Iris pigment epithelial cell (primary cell): ENCODE results near the gene PRPH2.

Experiments
- DNase-seq: peaks from one replicate; pipeline ENCODE4 v3.0.0-alpha.2; 2011; ENCODE audit warnings: low read depth

The PRPH2 gene, protein sequence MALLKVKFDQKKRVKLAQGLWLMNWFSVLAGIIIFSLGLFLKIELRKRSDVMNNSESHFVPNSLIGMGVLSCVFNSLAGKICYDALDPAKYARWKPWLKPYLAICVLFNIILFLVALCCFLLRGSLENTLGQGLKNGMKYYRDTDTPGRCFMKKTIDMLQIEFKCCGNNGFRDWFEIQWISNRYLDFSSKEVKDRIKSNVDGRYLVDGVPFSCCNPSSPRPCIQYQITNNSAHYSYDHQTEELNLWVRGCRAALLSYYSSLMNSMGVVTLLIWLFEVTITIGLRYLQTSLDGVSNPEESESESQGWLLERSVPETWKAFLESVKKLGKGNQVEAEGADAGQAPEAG

DNA sequence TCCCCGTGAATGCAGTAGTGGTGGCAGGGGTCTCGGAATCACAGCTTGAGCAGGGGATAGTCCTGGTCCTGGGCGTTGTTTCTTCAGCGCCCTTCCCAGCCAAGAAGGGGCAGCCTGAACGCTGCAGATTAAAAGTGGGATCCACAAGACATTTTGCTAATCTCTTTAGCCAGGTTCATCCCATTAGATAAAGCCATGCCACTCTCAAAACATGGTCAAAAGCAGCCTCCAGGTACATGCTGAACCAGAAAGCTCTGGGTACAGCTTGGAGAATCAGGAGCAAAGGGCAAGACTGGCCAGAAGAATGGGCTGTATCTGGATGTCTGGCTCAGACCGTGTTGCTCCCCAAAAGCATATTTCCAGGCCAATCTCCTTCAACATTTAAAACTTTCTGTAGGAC, at the start of gene PRPH2:
Gene PRPH2, minus strand, starts transcription at position 101 of the 400 bp plus-strand sequence. CDS start 263 bp downstream, outside the sequence.
- DNase-seq: no peak

DNA sequence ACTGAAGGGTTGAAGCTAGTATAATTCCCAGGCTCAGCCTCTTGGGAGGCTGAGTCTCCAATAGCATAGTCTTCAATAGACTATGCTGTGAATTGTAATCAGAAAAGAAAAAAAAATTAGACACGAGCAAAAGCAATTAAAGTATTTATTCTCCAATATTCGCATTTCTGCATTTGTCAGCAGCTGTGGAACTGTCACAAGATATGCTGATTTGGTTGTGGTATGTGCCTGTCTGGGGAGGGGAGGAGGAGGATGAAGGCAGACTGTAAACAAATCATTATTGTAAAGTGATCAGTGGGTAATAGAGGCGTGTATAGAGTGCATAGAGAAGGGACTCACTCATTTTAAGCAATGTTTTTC, 49.3 kb upstream of the PRPH2 start:
- no peak for DNase-seq

DNA sequence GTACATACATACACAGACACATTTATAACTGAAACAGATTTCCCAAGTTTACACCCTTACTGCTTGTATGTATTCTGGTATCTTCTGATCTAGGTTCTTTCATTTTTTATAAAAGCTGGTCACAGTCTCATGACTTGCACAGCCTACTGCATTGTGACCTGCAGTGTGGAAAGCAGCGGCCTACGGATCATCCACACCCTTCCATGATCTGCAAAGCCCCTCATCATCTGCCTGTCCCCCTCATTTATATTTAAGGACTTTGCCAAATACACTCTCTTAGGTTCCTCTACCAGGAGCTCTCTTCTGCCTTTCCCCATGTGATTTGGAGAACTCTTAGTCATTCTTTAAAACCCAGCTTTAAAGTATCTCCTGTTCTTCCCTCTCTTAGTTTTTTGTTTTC, 47.4 kb upstream of the PRPH2 start:
- DNase-seq: no peak

DNA sequence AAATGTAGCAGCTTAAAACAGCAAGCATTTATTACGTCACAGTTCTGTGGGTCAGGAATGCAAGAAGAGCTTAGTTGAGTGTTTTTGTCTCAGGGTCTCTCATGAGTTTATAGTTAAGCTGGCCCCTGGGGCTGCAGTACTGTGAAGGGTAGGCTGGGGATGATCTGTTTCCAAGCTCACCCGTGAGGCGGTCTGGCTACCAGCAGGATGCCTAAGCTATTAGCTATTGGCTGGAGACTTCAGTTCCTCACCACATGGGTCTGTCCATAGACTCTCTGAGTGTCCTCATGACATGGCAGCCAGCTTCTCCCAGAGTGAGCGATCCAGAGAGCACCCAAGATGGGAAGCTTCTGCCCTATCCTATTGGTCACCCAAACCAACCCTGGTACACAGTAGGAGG, 46.7 kb upstream of the PRPH2 start:
- DNase-seq: no peak

DNA sequence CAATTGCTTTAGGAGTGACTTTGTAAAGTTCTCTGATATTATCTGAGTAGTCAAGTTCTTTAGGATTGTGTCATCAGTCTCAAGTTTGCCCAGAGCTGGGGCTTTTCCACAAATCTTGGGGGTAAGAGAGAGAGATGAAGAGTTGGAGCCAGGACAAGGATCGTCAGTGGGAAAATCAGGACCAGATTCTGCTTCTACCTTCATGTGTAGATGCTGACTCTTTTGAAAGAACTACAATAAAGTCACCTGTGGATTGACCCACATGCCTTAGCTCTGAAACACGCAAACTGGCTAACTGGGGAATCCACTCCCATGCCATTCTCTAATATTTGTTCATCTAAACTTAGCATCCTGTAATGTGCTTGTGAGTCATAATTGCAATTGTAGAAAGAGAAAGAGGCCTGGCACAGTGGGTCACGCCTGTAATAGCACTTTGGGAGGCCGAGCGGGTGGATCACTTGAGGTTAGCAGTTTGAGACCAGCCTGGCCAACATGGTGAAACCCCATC, 43.8 kb upstream of the PRPH2 start:
- DNase-seq: peak; percentile 69

DNA sequence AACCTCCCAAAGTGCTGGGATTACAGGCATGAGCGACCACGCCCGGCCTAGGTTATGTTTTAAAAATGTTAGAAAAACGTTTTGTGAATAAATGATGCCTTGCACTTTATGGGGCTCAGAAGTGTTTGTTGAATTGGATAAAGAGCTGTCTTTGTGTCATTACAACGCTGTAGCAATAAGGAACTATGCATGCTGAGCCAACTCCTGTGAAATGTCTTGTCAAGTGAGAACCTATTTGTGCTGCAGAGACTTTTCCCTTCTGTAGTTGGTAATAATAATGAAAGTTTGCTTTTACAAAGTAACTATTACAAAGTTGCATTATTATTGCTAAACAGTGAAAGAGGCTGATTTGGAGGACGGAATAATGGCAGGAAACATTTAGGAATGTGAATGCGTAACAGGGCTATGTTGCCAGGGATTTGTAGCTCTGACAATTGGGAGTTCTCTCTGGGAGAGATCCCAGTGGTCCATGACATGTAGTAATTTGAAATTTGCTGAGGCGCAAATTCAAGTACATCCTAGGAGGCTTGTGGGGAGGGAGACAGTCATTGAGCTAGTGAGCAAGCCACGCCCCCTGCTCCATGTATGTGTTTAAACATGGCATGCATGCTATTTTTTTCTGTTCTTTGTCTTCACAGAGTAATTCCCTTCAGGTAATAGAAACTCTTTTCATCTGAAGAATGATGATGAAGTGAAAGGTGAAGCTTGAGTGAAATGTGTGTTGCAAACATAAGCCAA, 42.7 kb upstream of the PRPH2 start:
- DNase-seq: no peak

DNA sequence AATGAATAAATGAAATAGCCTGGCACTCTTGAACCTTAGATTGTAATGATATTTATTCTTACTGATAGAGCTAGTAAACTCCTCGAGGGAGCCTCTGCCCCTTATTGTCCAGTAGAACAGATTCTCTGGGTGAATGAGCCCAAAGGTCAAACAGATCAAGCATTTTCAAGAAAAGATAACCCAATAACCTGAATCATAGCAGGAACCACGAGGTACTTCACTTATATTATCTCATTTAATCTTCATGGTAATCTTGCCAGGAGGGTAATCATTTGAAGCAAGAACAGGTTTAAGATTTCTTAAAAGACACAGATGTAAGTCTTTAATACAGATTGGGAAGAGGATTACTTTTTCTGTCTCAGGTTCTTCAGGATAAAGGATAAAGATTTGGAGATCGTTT, 40.6 kb upstream of the PRPH2 start:
- no peak for DNase-seq

DNA sequence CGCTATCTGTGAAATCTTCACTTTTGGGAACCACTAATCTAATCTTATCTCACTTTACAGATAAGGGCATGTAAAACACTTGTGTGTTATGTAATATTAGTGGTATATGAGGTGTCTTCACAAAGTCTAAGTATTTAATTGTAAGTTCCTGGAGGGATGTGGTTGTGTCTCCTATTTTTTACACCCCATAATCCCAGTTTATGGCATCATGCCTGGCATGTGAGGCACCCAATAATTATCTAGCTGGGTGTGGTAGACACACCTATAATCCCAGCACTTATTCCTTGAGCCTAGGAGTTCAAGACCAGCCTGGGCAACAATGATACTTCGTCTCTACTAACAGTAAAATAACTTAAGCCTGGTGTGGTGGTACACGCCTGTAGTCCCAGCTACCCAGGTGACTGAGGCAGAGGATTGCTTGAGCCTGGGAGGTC, 40.0 kb upstream of the PRPH2 start:
- DNase-seq: no peak

DNA sequence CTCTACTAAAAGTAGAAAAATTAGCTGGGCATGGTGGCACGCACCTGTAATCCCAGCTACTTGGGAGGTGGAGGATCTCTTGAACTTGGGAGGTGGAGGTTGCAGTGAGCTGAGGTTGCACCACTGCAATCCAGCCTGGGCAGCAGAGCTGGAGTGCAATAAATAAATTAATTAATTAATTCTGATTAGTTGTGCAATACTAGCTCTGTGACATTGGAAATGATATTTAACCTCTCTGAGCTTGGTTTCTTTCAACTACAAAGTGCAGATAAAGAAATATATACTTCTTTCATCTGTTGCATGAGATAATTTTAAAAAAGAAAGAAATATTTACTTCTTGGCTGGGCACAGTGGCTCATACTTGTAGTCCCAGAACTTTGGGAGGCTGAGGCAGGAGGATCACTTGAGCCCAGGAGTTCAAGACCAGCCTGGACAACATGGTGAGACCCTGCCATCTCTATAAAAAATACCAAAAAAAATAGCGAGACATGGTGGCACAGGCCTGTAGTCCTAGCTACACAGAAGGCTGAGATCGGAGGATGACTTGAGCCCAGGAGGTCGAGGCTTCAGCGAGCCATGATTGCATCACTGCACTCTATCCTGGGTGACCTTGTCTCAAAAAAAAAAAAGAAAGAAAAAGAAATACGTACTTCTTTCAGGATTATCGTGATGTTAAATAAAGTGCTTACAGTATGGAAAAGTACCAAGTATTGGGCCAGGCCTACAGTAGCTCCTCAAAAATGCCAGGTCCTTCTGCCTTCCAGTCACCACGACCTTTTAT, 39.1 kb upstream of the PRPH2 start:
- DNase-seq: no peak

DNA sequence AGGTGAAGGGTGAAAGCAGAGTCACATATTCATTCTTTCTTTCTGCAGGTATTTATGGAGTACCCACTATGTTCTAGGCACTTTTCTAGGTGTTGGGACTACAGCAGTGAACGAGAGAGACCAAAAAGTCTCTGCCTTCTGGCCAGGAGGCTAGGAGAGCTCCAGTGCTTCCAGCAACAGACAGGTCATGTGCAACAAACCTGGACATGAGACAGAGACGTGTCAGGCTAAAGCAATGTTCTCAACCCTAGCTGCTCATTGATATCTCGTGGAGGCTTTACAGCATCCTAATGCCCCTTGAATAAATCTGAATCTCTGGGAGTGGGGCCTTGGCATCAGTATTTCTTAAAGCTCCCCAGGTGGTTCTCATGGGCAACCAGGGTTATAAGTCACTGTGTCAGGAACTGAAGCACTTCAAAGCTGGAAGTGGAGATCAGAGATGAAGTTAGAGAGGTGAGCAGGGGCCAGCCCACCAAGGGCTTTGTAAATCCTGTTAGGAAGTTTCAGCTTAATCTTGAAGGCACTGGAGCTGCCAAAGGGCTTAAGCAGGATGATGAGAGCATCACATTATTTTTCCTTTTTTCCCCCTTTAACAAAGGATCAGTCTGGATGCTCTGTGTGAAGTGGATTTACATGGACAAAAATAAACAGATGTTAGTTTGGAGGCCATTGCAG, 36.5 kb upstream of the PRPH2 start:
- no peak for DNase-seq

DNA sequence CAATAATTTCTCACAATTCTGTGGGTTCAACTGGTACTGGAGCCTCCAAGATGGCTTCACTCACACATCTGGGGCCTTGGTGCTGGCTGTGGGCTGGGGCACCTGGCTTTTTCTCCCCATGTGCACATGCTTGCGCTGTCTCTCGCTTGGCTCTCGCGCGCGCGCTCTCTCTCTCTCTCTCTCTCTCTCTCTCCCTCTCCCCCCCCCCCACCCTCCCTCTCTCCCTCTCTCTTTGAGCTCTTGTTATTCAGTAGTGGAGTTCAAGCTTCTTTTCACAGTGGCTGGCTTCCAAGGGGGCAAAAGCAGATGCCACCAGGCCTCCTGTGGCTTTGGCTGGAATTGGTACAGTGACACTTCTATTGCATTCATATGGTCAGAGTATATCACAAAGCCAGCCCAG, 34.3 kb upstream of the PRPH2 start:
- DNase-seq: no peak

DNA sequence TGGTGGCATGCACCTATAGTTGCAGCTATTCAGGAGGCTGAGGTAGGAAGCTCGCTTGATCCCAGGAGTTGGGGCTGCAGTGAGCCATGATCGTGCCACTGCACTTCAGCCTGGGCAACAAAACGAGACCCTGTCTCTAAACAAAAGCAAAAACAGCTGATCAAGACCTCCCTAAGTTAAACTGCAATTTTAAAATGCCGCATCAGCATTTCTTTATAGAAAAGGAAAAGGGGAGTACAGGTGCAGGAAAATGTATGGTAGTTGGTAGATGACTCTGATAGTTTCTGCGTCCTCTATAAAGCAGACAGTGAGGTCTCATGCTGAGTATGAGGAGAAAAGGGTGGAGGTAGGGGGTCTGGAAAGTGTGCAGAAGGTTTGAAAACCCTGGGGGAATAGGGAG, 32.4 kb upstream of the PRPH2 start:
- DNase-seq: no peak

DNA sequence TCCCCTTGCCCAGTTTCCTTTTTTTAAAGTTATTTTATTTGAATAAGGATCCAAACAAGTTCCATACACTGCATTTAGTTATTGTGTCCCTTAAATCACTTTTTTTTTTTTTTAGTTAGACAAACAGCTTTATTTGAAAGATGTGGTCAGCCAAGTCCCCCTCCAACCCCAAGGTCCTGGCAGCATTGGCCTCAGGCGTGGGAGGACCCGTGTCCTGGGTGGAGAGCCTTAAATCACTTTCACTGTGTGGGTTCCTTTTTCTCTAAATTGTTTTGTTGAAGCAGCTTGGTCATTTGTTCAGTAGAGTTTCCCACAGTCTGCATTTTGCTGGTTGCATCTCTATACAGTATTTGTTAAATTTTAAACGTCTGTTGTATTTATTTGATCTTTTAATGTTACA, 28.7 kb upstream of the PRPH2 start:
- DNase-seq: no peak

DNA sequence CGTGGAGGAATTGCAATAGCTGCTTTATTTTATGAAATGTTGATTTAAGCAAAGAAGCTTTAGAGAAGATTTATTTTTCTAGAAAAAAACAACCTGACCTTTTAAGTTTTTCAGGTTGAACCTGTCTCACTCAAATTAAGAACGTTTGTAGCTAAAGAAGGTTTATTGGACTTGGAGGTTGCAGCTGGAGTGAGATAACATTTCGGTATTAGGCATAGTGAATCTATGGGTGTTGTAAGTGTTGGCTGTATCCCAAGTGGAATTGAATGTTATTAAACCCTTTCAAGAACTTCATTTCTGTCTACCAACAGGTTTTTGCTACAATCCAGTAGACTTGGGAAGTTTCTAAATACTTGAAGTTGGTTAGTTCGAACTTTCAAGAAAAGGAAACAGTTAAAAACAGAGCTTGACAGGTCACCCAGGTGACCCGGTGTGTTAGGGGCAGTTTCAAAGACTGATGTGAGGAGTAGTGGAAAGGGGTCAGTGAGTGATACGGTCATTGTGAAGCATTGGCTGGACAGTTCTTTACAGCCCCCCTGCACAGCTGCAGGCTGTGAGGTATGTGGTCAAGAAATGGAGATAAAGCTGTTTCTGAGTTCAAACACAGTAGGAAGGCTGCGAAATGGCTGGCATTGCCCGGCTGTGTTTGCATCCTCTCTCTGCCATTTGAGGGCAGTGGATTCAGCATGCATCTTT, 26.0 kb upstream of the PRPH2 start:
- peak; percentile 53 for DNase-seq

DNA sequence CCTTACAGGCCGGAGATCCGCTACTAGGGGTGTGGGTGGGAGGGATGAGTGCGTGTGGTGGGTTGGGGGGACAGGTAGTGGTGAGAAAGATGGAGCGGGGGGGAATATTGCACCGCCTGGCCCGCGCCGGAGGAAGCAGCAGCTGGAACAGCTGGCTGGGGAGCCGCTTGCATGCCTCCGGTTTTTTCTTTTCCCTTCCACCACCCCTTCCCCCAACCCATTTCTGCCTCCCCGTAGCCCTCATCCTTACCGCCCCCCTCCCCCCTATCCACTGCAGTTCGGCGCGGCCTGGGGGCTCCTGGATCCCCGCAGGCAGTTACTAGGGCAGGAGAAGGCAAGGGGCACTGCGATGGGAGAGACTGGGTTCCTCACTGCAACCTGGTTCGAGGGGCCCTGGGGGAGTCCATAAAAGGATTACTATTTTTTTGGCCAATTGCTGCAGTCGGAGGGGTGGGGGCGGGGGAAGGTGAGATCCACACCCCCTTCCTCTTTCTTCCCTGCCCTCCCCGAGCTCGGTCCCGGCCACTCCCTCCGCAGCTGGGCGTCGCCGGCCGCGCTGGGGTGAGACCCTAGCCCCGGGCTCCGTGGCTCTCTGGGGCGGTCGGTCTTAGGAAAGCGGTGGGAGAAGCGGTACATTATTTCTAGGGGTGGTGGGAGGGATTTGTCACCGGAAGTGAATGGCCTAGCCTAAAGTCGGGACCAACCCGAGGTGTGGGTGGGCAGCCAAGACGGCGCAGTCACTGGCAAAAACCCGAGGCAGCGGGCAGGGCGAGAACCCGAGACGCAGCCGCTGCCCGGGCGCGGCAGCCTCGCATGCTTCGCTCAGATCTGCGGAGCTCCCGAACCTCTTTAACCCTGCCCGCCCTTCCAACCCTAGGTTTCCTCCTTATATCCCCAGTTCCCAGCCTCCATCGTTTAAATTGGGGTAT, 24.3 kb upstream of the PRPH2 start:
- DNase-seq: peak; percentile 79

DNA sequence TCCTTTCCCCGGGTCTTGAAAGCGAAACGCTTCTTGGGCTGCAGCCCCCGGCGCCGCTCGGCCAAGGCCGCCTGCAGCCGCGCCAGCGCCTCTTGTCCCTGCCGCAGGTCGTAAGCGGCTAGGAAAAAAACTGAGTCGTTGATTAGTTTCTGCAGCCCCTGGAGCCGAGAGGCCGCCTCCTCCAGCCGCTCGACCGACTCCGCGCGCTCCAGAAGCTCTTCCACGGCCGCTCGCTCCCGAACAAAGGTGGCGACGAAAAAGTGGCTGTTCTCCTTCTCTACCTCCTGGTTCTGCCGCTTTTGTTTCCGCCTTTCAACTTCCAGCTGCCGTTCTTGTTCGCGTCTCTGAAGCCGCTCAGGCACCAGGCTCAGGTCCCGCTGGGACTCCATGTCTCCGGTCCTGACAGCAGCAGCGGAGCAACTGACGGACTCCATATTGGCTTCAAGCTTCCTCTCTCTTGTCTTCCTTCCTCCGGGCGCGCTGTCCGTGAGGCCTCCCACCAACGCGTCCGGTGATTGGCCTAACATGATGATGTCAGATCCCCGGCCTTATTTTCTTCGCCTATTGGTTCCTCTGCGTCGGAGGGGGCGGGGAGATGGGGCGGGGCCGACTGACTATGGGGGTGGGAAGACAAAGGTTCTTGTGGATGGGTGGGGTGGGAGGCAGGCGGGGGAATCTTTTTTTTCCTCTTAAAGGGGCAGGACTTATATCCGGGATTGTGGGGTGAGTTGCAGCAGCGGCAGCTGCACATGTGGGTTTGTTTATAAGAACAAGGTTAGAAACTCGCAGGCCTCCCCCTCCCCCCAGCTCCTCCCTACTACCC, 23.5 kb upstream of the PRPH2 start, which contains the start of gene TBCC:
Gene TBCC, minus strand, starts transcription at position 464 of the 823 bp plus-strand sequence. Its CDS starts 30 bp downstream, at position 434.
- peak; percentile 99 for DNase-seq

DNA sequence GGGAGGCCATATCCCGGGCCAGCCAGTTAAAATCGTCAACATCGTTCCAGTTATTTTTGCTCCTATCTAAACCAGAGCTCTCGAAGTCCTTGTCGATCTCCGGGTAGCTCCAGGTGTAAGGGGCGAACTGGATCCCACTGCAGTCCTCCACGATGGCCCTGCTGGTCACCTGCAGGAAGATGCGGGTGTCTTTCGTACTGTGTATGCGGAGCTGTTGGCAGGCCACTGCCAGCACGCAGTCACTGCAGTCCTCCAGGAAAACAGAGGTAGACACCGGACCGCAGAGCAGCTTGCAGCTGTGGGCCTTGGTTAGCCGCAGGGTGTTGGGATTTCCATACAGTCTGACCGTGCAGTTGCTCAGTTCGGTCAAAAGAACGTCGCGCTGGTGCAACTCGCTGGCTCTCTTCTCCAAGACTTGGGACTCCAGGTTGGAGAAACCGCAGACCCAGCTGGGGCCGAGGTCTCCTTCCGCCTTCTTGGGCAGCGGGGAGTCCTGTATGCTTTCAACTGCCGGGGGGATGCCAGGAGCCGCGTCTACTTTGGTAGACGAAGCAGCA, 22.8 kb upstream of the PRPH2 start:
- DNase-seq: peak; percentile 61

DNA sequence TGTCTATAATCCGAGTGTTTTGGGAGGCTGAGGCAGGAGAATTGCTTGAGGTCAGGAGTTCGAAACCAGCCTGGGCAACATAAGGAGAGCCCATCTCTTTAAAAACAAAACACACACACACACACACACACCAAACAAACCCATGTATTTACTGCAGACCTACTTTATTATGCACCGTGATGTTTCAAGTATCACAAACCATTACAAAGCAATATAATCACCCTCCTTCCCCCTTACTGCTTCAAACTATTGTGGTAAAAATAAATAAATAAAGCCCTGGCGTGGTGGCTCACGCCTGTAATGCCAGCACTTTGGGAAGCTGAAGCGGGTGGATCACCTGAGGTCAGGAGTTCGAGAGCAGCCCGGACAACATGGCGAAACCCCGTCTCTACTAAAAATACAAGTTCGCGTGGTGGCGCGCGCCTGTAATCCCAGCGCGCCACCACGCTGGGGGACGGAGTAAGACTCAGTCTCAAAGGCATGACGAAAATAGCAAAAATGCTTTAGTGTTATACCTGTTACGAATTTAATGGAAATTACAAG, 22.0 kb upstream of the PRPH2 start:
- DNase-seq: no peak
